ENCODE data around the gene HSPA6. TPM values are rescaled to one million over a fixed set of nuclear protein-coding genes. Genes with fewer than 3 reads are reported as not detected.
"Not testable (repeated sequence)": the region's sequence is repeated elsewhere in the genome, so short reads cannot be mapped to it uniquely, and the experiment has no call there.

Gene HSPA6
- polyA plus RNA-seq, 1 experiment = 0.27 TPM

DNA sequence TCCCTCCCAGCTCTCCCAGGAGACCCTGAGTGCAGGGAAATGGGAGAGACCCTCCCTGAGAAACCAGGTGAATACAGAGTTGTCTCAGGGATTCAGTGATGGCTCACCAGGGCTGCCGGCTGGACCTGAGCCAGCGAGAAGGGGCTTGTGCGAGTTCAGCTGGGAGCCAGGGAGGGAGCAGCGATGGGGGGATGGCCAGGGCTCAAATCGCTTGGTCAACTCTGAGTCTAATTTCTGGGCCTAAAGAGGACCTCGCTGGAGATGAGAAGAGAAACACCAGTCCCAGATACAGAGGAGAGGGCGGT, 12.6 kb upstream of the HSPA6 start:
- no peak overlapping the region for H3K27ac ChIP-seq (ENCODE audit: low read depth, low read length)
- TF ChIP-seq, protein P1, sequence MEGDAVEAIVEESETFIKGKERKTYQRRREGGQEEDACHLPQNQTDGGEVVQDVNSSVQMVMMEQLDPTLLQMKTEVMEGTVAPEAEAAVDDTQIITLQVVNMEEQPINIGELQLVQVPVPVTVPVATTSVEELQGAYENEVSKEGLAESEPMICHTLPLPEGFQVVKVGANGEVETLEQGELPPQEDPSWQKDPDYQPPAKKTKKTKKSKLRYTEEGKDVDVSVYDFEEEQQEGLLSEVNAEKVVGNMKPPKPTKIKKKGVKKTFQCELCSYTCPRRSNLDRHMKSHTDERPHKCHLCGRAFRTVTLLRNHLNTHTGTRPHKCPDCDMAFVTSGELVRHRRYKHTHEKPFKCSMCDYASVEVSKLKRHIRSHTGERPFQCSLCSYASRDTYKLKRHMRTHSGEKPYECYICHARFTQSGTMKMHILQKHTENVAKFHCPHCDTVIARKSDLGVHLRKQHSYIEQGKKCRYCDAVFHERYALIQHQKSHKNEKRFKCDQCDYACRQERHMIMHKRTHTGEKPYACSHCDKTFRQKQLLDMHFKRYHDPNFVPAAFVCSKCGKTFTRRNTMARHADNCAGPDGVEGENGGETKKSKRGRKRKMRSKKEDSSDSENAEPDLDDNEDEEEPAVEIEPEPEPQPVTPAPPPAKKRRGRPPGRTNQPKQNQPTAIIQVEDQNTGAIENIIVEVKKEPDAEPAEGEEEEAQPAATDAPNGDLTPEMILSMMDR (IDR thresholded peaks at IDR 0.05; ENCODE audit: low read depth, low read length) = no peak
- no peak for DNase-seq (ENCODE audit: low read depth, low spot score)
- H3K27me3 ChIP-seq (ENCODE audit: control insufficient read depth, insufficient read depth, low read length) = no peaks in the 10 kb centered on the region
- no peaks in the 10 kb centered on the region; the same call in 1 of the 2 replicates for H3K9me3 ChIP-seq (ENCODE audit: control insufficient read depth, insufficient read depth, low read length)
- no peak overlapping the region for H3K4me3 ChIP-seq (ENCODE audit: low read depth, low read length)
- ChIA-PET POLR2A (no interaction called here), CTCF (no interaction called here)

DNA sequence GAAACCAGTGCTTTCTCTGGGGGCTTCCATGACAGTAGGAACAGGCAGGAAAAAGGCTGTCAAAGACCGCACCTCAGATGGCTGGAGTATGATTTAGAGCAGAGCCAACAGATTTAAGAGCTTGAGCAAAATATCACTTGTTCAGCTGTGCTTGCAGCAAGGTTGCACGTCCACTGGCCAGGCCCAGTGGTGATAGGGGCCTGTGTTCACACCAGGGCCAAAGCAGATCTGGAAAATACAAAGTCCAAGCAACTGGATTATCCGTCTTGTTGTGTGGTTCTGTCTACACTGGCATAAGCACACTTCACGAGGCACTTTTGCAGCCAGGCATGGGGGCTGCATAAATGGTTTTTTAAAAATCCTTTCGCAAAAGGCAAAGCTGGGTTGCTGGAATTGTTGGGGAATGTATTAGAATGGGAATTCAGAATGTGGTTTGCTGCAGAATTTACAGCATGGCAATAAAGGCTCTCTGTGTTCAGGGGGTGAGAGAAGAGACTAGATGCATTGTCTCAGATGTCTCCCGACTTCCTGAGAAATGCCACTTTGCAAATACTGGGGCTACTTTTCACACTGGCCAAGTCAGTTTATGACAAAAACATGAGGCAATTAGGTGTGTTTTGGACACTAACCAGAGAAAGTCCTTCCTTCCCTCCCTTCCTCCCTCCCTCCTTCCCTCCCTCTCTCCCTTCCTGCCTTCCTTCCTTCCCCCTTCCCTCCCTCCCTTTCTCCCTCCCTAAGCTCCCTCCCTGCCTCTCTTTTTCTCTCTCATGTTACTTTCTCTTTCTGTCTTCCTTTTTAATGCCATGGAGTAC, 11.5 kb upstream of the HSPA6 start:
- DNase-seq (ENCODE audit: low read depth, low spot score); POLR2A ChIA-PET; H3K27me3 ChIP-seq (ENCODE audit: control insufficient read depth, insufficient read depth, low read length); H3K4me3 ChIP-seq (ENCODE audit: low read depth, low read length); H3K9me3 ChIP-seq (ENCODE audit: control insufficient read depth, insufficient read depth, low read length): not testable (repeated sequence)
- CTCF ChIA-PET = interaction anchor here (0.8 kb wide), 1 partner anchor 228 kb away, joined by 3 read pairs; no protein-coding TSS in a partner anchor
- H3K27ac ChIP-seq (ENCODE audit: low read depth, low read length) = peak overlapping the region; percentile 97

DNA sequence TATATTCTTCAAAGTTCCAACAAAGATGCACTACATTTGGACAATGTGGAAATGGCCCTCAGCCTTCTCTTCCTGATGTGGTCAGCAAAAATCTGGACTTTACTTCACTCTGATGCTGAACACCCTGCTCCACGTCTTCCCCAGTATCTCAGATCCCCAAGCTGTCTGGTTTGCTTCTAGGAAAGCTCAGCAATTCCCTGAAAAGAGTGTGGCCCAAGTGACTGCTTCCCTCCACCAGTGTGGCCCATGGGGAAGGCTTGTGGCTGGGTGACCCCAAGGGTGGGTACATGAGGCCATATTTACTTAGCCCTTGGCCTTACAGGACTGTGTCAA, 10.9 kb upstream of the HSPA6 start:
- CTCF ChIA-PET = interaction anchor here (0.8 kb wide), 1 partner anchor 228 kb away, joined by 3 read pairs; no protein-coding TSS in a partner anchor
- H3K4me3 ChIP-seq (ENCODE audit: low read depth, low read length); DNase-seq (ENCODE audit: low read depth, low spot score); H3K27me3 ChIP-seq (ENCODE audit: control insufficient read depth, insufficient read depth, low read length); H3K9me3 ChIP-seq (ENCODE audit: control insufficient read depth, insufficient read depth, low read length); POLR2A ChIA-PET: not testable (repeated sequence)
- H3K27ac ChIP-seq (ENCODE audit: low read depth, low read length) = peak overlapping the region; percentile 97

DNA sequence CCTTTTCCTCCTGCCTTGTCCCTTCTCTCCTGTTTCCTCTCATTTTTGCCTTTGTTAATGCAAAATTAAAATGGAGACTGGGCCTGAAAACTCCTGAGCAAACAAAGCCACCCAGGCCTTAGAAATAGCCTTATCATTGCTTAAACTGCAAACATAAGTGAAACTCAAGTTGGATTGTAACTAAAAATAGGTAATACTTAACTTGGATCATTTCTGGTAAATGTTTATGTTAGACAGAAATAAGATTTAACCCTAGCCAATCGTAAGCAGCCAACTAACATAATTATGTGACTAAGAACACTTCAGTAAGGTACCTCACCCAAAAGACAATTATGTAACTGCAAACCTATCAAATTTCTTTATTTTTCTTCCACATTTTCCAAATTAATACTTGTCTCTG, 10.4 kb upstream of the HSPA6 start:
- peak overlapping the region; percentile 97 for H3K27ac ChIP-seq (ENCODE audit: low read depth, low read length)

DNA sequence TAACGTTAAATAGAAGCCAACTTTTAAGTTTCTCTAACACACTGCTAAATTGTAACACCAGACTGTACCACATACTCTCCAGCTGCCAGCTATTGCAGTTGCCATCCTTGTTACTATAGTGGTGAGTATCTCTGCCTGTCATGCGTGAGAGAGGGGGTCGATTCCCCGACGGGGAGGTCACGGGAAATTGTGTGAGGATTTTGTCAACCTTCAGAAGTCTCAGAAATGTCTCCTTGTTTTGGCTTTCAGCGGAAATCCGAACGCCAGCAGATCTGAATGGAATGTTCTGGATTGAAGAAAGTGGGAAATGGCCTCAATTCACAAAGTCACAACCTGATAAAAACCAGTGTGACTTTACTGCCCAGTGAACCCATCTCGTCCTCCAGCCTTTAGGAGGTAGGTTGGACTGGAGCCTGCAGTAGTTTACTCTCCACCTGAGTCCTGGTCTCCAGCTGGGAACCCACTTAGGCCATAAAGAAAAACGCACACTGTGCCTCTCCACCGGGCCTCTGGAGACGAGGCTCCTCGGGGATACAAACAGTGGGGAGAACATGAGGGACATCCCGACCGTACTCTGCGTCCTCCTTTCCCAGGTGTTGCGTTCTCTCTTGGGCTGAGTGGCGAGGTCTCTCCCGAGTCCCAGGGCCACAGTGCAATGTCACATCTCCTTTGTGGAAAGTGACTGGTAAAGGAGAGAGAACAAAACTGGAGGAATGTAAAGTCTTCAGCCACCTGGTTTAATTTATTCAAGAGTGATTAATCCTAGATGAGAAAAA, 1.1 kb upstream of the HSPA6 start:
- H3K4me3 ChIP-seq (ENCODE audit: low read depth, low read length); DNase-seq (ENCODE audit: low read depth, low spot score); H3K27me3 ChIP-seq (ENCODE audit: control insufficient read depth, insufficient read depth, low read length); H3K27ac ChIP-seq (ENCODE audit: low read depth, low read length); H3K9me3 ChIP-seq (ENCODE audit: control insufficient read depth, insufficient read depth, low read length): not testable (repeated sequence)
- ChIA-PET CTCF (interaction anchor here (1.6 kb wide), 1 partner anchor 36 kb away, joined by 6 read pairs; no protein-coding TSS in a partner anchor), POLR2A (interaction anchor here (1.3 kb wide), 1 partner anchor 29 kb away, joined by 3 read pairs; no protein-coding TSS in a partner anchor)

More for the DNA sequence above, 10.4 kb upstream of the HSPA6 start:
- POLR2A ChIA-PET; H3K4me3 ChIP-seq (ENCODE audit: low read depth, low read length); CTCF ChIA-PET; H3K27me3 ChIP-seq (ENCODE audit: control insufficient read depth, insufficient read depth, low read length); DNase-seq (ENCODE audit: low read depth, low spot score); H3K9me3 ChIP-seq (ENCODE audit: control insufficient read depth, insufficient read depth, low read length): not testable (repeated sequence)

DNA sequence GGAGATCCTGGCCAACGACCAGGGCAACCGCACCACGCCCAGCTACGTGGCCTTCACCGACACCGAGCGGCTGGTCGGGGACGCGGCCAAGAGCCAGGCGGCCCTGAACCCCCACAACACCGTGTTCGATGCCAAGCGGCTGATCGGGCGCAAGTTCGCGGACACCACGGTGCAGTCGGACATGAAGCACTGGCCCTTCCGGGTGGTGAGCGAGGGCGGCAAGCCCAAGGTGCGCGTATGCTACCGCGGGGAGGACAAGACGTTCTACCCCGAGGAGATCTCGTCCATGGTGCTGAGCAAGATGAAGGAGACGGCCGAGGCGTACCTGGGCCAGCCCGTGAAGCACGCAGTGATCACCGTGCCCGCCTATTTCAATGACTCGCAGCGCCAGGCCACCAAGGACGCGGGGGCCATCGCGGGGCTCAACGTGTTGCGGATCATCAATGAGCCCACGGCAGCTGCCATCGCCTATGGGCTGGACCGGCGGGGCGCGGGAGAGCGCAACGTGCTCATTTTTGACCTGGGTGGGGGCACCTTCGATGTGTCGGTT, 477 bp downstream of the HSPA6 start:
- POLR2A ChIA-PET = interaction anchor here (1.3 kb wide), 1 partner anchor 30 kb away, joined by 3 read pairs; no protein-coding TSS in a partner anchor
- CTCF ChIA-PET = interaction anchor here (1.6 kb wide), 1 partner anchor 38 kb away, joined by 6 read pairs; no protein-coding TSS in a partner anchor
- peak overlapping the region; percentile 49 for H3K4me3 ChIP-seq (ENCODE audit: low read depth, low read length)

DNA sequence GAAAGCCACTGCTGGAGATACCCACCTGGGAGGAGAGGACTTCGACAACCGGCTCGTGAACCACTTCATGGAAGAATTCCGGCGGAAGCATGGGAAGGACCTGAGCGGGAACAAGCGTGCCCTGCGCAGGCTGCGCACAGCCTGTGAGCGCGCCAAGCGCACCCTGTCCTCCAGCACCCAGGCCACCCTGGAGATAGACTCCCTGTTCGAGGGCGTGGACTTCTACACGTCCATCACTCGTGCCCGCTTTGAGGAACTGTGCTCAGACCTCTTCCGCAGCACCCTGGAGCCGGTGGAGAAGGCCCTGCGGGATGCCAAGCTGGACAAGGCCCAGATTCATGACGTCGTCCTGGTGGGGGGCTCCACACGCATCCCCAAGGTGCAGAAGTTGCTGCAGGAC, 981 bp downstream of the HSPA6 start:
- H3K27ac ChIP-seq (ENCODE audit: low read depth, low read length); DNase-seq (ENCODE audit: low read depth, low spot score); H3K4me3 ChIP-seq (ENCODE audit: low read depth, low read length); CTCF ChIA-PET; H3K9me3 ChIP-seq (ENCODE audit: control insufficient read depth, insufficient read depth, low read length); POLR2A ChIA-PET; H3K27me3 ChIP-seq (ENCODE audit: control insufficient read depth, insufficient read depth, low read length): not testable (repeated sequence)

More for the DNA sequence above, 477 bp downstream of the HSPA6 start:
- not testable (repeated sequence) for H3K27me3 ChIP-seq (ENCODE audit: control insufficient read depth, insufficient read depth, low read length); H3K27ac ChIP-seq (ENCODE audit: low read depth, low read length); DNase-seq (ENCODE audit: low read depth, low spot score); H3K9me3 ChIP-seq (ENCODE audit: control insufficient read depth, insufficient read depth, low read length)

DNA sequence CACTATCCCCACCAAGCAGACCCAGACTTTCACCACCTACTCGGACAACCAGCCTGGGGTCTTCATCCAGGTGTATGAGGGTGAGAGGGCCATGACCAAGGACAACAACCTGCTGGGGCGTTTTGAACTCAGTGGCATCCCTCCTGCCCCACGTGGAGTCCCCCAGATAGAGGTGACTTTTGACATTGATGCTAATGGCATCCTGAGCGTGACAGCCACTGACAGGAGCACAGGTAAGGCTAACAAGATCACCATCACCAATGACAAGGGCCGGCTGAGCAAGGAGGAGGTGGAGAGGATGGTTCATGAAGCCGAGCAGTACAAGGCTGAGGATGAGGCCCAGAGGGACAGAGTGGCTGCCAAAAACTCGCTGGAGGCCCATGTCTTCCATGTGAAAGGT, 1.6 kb downstream of the HSPA6 start:
- CTCF ChIA-PET; H3K27ac ChIP-seq (ENCODE audit: low read depth, low read length); H3K4me3 ChIP-seq (ENCODE audit: low read depth, low read length); POLR2A ChIA-PET; H3K27me3 ChIP-seq (ENCODE audit: control insufficient read depth, insufficient read depth, low read length); H3K9me3 ChIP-seq (ENCODE audit: control insufficient read depth, insufficient read depth, low read length); DNase-seq (ENCODE audit: low read depth, low spot score): not testable (repeated sequence)

DNA sequence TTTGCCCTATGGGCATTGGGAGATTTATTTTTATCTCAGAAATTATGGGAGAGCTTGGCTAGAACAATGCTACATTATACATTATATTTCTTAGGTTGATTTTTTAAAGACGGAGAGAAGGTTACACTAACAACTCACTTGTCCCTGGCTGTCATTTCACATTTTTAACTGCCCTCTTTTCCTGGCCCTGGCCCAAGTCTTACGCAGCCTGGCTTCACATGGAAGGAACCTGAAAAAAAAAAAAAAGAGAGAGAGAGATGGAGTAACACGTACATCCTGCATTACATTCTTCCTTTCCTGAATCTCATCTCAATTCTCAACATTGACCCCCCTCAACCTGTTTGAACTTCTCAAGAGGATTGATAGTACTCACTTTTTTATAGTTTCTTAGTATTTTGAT, 4.2 kb downstream of the HSPA6 start:
- H3K9me3 ChIP-seq (ENCODE audit: control insufficient read depth, insufficient read depth, low read length); POLR2A ChIA-PET; CTCF ChIA-PET; H3K27me3 ChIP-seq (ENCODE audit: control insufficient read depth, insufficient read depth, low read length); H3K4me3 ChIP-seq (ENCODE audit: low read depth, low read length); DNase-seq (ENCODE audit: low read depth, low spot score); H3K27ac ChIP-seq (ENCODE audit: low read depth, low read length): not testable (repeated sequence)

DNA sequence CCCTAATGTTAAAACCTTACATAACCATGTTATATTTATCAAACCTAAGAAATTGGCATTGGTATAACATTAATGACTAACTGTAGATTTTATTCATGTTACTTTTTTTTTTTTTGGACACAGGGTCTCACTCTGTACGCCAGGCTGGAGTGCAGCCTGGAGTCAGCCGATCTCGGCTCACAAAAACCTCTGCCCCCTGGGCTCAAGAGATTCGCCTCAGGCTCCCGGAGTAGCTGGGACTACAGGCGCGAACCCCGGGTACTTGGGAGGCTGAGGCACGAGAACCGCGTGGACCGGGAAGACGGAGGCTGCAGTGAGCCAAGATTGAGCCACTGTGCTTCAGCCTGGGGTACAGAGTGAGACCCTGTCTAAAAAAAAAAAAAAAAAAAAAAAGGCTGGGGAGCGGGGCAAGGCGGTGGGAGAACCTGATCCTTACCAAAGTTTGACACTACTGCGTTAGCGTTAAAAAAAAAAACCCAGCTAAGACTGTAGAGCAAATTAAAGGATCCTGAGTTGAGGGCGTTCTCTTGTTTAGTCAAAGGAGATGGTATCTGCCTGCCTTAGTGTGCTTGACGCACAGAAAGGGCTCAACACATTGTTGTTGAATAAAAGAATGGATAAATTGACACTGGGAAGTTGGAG, 5.2 kb downstream of the HSPA6 start:
- H3K4me3 ChIP-seq (ENCODE audit: low read depth, low read length) = peak overlapping the region; percentile 67
- DNase-seq (ENCODE audit: low read depth, low spot score); H3K27ac ChIP-seq (ENCODE audit: low read depth, low read length); CTCF ChIA-PET; H3K9me3 ChIP-seq (ENCODE audit: control insufficient read depth, insufficient read depth, low read length); H3K27me3 ChIP-seq (ENCODE audit: control insufficient read depth, insufficient read depth, low read length): not testable (repeated sequence)
- POLR2A ChIA-PET = interaction anchor here (0.6 kb wide), 1 partner anchor 51 kb away, joined by 5 read pairs; no protein-coding TSS in a partner anchor

Measured in AG04450 (cell line).